ENCODE data around the gene ICE1.
A peak's percentile ranks its signal among the peaks of the same experiment; 100 is the strongest.
"Not testable (repeated sequence)": the region's sequence is repeated elsewhere in the genome, so short reads cannot be mapped to it uniquely, and the experiment has no call there.

Gene ICE1

GRCh38 chr5:5464036-5464715, 41.7 kb downstream of the ICE1 start:
- no peak overlapping the region for H3K4me3 ChIP-seq (ENCODE audit: low read length)
- TF ChIP-seq CTCF (IDR thresholded peaks at IDR 0.05; ENCODE audit: insufficient read depth, low read depth, low read length, missing control alignments) = no peak
- DNase-seq (ENCODE audit: low read depth) = no peak

- H3K4me3 ChIP-seq (ENCODE audit: low read length) = no peak overlapping the region
- DNase-seq (ENCODE audit: low read depth) = no peak
- TF ChIP-seq CTCF (IDR thresholded peaks at IDR 0.05; ENCODE audit: insufficient read depth, low read depth, low read length, missing control alignments) = no peak
Measured at GRCh38 chr5:5466227-5466626, 43.8 kb downstream of the ICE1 start.

GRCh38 chr5:5467737-5468136, 45.3 kb downstream of the ICE1 start:
- DNase-seq (ENCODE audit: low read depth) = no peak
- H3K4me3 ChIP-seq (ENCODE audit: low read length) = no peak overlapping the region
- no peak for TF ChIP-seq CTCF (IDR thresholded peaks at IDR 0.05; ENCODE audit: insufficient read depth, low read depth, low read length, missing control alignments)

GRCh38 chr5:5470933-5471332, 48.5 kb downstream of the ICE1 start:
- no peak for DNase-seq (ENCODE audit: low read depth)

GRCh38 chr5:5473226-5473625, 50.7 kb downstream of the ICE1 start:
- TF ChIP-seq CTCF (IDR thresholded peaks at IDR 0.05; ENCODE audit: insufficient read depth, low read depth, low read length, missing control alignments) = no peak
- H3K4me3 ChIP-seq (ENCODE audit: low read length) = no peak overlapping the region
- peak; percentile 72 for DNase-seq (ENCODE audit: low read depth)

More at GRCh38 chr5:5470933-5471332, 48.5 kb downstream of the ICE1 start:
- no peak for TF ChIP-seq CTCF (IDR thresholded peaks at IDR 0.05; ENCODE audit: insufficient read depth, low read depth, low read length, missing control alignments)
- H3K4me3 ChIP-seq (ENCODE audit: low read length) = no peak overlapping the region

- no peak for TF ChIP-seq CTCF (IDR thresholded peaks at IDR 0.05; ENCODE audit: insufficient read depth, low read depth, low read length, missing control alignments)
- no peak for DNase-seq (ENCODE audit: low read depth)
- no peak overlapping the region for H3K4me3 ChIP-seq (ENCODE audit: low read length)
Measured at GRCh38 chr5:5474961-5475360, 52.5 kb downstream of the ICE1 start.

- TF ChIP-seq CTCF (IDR thresholded peaks at IDR 0.05; ENCODE audit: insufficient read depth, low read depth, low read length, missing control alignments) = no peak
- DNase-seq (ENCODE audit: low read depth) = no peak
- no peak overlapping the region for H3K4me3 ChIP-seq (ENCODE audit: low read length)
Measured at GRCh38 chr5:5475975-5476374, 53.5 kb downstream of the ICE1 start.

GRCh38 chr5:5479578-5479977, 57.1 kb downstream of the ICE1 start:
- DNase-seq (ENCODE audit: low read depth); H3K4me3 ChIP-seq (ENCODE audit: low read length): not testable (repeated sequence)

Measured in epithelial cell of esophagus (primary cell).